Nephron (organoid): ENCODE data around the gene HOXA3.

Experiments
- H3K27ac Mint-ChIP-seq, 3 experiments: 2 replicates each; pipeline ENCODE4 v1.8.0; 2020; ENCODE audit warnings: mixed read lengths in 3 of 3, mild to moderate bottlenecking in 2 of 3, moderate library complexity in 1 of 3
- H3K27me3 Mint-ChIP-seq: 2 replicates; pipeline ENCODE4 v1.8.0; 2021; ENCODE audit warnings: low read depth, mild to moderate bottlenecking, moderate library complexity, mixed read lengths
- H3K36me3 Mint-ChIP-seq: 2 replicates; pipeline ENCODE4 v1.8.0; 2020; ENCODE audit warnings: low read depth, mixed read lengths
- H3K4me1 Mint-ChIP-seq: 2 replicates; pipeline ENCODE4 v1.8.0; 2020; ENCODE audit warnings: mixed read lengths
- H3K4me3 Mint-ChIP-seq, 3 experiments: 2 replicates each; pipeline ENCODE4 v1.8.0; 2020; ENCODE audit warnings: mild to moderate bottlenecking in 3 of 3, mixed read lengths in 3 of 3, moderate library complexity in 2 of 3
- H3K9me3 Mint-ChIP-seq: 2 replicates; pipeline ENCODE4 v1.8.0; 2020; ENCODE audit warnings: mixed read lengths
- TF ChIP-seq, protein P1 (sequence below), 3 experiments: fragments of 200-600 bp; sonication (generic); IDR thresholded peaks; one replicate each; pipeline ENCODE4 v1.5.0; 2021; ENCODE audit warnings: antibody characterized with exemption in 3 of 3; ENCODE audit not compliant: unreplicated experiment in 3 of 3

The HOXA3 gene

DNA sequence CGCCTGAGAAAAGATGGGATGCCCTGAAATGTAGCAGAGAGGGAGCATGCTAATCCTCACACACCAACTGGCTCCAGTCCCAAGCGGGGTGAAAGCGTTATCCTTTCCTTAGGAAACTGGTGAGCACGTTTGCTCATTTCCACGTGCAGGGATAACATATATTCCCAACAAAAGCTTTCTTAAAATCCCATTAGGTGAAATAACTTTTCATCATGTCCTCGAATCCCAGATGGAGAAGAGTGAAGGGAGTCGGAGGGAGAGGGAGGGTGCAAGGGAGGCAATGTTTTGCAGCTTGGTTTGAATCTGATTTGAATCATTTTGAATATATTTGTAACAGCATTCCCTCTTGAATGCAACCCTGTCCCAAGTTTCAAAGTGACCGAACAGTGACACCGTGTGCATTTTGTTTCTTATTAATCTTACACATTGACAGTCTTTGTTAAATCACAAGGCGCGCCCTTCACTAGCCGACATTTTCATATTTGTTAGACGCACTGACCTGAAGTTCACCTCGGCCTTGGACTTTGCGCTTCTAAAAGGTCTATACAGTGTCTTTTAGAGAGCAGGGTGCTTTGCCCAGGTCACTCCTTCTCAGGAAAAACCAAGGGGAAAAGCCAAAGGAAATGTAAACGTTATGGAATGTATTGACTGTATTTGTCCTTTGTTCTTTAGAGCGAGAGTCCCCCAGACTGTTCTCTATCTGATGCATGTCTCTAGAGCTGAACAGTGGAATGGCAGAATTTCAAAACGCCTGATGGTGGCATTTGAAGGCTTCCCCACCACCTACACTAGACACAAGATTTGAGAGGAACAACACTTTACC lies 18.8 kb downstream of the HOXA3 start:
- peaks cover 84% of the 10 kb centered on the region for H3K4me1 Mint-ChIP-seq
- no peaks in the 10 kb centered on the region for H3K9me3 Mint-ChIP-seq
- TF ChIP-seq, protein P1, sequence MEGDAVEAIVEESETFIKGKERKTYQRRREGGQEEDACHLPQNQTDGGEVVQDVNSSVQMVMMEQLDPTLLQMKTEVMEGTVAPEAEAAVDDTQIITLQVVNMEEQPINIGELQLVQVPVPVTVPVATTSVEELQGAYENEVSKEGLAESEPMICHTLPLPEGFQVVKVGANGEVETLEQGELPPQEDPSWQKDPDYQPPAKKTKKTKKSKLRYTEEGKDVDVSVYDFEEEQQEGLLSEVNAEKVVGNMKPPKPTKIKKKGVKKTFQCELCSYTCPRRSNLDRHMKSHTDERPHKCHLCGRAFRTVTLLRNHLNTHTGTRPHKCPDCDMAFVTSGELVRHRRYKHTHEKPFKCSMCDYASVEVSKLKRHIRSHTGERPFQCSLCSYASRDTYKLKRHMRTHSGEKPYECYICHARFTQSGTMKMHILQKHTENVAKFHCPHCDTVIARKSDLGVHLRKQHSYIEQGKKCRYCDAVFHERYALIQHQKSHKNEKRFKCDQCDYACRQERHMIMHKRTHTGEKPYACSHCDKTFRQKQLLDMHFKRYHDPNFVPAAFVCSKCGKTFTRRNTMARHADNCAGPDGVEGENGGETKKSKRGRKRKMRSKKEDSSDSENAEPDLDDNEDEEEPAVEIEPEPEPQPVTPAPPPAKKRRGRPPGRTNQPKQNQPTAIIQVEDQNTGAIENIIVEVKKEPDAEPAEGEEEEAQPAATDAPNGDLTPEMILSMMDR (IDR thresholded peaks at IDR 0.05; ENCODE audit: unreplicated experiment in 3 of 3): no peak
- peak overlapping the region; percentile 70 to 95 (median 77) for H3K4me3 Mint-ChIP-seq
- H3K27me3 Mint-ChIP-seq: peaks cover 3% of the 10 kb centered on the region
- H3K36me3 Mint-ChIP-seq: peaks cover 36% of the 10 kb centered on the region
- H3K27ac Mint-ChIP-seq: peak overlapping the region; percentile 89 to 99 (median 92)

DNA sequence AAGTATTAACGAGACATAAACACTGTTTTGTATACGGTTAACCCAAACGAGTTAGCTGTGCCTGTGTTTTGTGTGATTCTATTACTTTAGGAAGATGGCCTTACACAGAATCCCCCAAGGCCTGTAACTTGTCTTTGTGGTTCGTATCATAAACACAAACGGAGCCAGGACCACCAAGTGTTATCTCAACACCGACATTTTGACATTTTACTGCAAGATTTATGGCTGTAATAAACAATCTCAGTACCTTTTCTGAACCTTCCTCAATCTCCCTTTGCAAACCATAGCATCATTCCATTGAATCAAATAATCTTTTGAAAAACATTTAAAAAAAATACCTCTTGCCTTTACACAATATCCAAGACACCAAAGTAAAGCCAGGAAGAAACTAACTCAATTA lies 19.4 kb downstream of the HOXA3 start:
- peaks cover 3% of the 10 kb centered on the region for H3K27me3 Mint-ChIP-seq
- H3K4me1 Mint-ChIP-seq: peaks cover 84% of the 10 kb centered on the region
- H3K36me3 Mint-ChIP-seq: peaks cover 39% of the 10 kb centered on the region
- no peaks in the 10 kb centered on the region for H3K9me3 Mint-ChIP-seq
- peak overlapping the region; percentile 89 to 99 (median 92) for H3K27ac Mint-ChIP-seq
- TF ChIP-seq, protein P1 (IDR thresholded peaks at IDR 0.05; ENCODE audit: unreplicated experiment in 3 of 3): no peak
- peak overlapping the region; percentile 70 to 95 (median 77) for H3K4me3 Mint-ChIP-seq

DNA sequence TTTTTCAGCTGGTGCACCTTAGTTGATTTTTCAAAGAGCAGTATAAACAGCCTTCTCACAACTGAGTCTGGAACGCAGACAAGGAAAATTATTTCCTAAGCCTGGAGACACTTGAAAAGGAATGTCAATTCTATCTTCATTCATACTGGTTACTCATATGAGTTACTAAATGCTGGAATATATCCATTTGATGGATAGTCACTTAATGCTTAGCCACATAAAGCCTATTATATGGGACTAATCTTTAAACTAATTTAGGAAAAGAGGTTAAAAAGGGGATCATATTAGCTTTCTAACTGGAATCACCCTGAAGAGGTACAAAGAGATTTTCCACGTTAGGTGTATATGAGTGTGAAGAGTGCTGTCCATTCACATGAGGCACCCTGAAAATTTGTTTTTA lies 20.2 kb downstream of the HOXA3 start:
- Mint-ChIP-seq H3K9me3 (no peaks in the 10 kb centered on the region), H3K36me3 (peaks cover 43% of the 10 kb centered on the region), H3K4me1 (peaks cover 84% of the 10 kb centered on the region), H3K27ac (peak overlapping the region; percentile 88 to 99 (median 92)), H3K27me3 (peaks cover 3% of the 10 kb centered on the region), H3K4me3 (peak overlapping the region; percentile 75 to 85 (median 81))
- TF ChIP-seq, protein P1 (IDR thresholded peaks at IDR 0.05; ENCODE audit: unreplicated experiment in 3 of 3): no peak

DNA sequence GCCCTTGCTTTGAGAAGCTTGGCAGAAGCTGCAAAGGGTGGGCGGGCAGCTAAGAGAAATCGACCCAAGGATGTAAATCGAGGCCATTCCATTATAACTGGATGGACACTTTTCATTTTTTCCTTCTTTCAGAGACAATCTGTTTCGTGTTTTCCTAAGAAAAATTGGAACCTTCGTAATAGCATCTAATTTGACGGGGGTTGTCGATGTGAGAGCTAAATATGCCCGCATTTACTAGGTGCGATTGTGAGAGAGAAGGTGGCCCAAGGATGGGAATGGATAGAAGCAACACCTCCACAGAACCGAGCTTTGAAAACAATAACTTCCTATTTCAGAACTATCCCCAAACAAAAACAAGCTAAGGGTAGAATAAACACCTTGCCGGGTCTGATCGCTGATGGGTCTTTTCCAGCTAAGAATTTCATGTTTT lies 21.0 kb downstream of the HOXA3 start:
- Mint-ChIP-seq H3K27me3 (peaks cover 3% of the 10 kb centered on the region), H3K36me3 (peaks cover 49% of the 10 kb centered on the region), H3K27ac (peak overlapping the region; percentile 88 to 99 (median 92)), H3K4me3 (peak overlapping the region; percentile 81 to 85 (median 82)), H3K9me3 (no peaks in the 10 kb centered on the region), H3K4me1 (peaks cover 86% of the 10 kb centered on the region)
- TF ChIP-seq, protein P1 (IDR thresholded peaks at IDR 0.05; ENCODE audit: unreplicated experiment in 3 of 3): no peak

DNA sequence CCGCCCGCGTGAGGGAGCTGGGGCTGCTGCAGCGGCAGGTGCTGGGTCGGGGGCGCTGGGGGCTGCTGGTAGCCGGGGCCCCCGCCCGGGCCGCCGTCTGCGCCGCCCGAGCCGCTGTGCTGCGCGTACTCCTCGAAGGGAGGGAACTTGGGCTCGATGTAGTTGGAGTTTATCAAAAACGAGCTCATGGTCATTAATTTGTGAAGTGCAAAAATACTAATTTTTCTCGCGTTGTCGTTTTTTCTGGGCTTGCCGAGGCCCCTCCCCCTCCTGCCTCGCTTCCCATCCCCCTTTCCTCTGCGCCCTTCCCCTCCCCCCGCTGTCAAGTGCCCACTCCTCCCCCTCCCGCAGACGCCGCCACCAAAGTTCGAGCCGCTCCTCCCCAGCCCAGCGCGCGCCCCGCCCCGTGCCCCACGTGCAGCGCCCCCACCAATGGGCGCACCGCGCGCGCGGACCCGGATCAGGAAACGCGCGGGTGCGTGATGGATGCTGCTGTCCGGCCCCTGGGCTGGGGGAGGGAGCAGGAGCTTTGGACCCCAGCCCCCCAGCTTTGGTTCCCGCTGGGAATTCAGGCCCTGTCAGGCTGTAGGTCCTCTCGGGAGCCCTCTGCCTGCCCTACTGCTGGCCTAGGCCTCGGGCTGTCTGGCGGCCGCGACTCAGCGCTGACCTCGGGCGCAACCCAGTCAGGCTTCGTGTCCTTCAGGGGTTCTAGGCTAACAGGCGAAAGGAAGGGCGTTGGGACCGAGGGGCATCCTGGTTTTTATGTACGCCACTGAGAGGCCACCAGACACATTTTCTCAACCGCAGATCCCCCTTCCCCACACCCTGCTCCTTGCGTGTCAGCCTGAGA lies 21.6 kb downstream of the HOXA3 start, which contains the start of gene HOXA4:
TSS of gene HOXA4 (minus strand) at position 218 of the 850 bp plus-strand sequence. CDS start at position 194, 24 bp downstream.
- TF ChIP-seq, protein P1 (IDR thresholded peaks at IDR 0.05; ENCODE audit: unreplicated experiment in 3 of 3): no peak
- Mint-ChIP-seq H3K4me3 (peak within 1 kb of the TSS; percentile 83 to 87 (median 85)), H3K4me1 (peaks cover 86% of the 10 kb centered on the region), H3K9me3 (no peaks in the 10 kb centered on the region), H3K36me3 (peaks cover 47% of the 10 kb centered on the region), H3K27me3 (peaks cover 3% of the 10 kb centered on the region), H3K27ac (peak within 1 kb of the TSS; percentile 98 to 100 (median 99))
